ENCODE data around the gene ARHGEF40.
"Not testable (repeated sequence)": the region's sequence is repeated elsewhere in the genome, so short reads cannot be mapped to it uniquely, and the experiment has no call there.

ARHGEF40 gene

DNA sequence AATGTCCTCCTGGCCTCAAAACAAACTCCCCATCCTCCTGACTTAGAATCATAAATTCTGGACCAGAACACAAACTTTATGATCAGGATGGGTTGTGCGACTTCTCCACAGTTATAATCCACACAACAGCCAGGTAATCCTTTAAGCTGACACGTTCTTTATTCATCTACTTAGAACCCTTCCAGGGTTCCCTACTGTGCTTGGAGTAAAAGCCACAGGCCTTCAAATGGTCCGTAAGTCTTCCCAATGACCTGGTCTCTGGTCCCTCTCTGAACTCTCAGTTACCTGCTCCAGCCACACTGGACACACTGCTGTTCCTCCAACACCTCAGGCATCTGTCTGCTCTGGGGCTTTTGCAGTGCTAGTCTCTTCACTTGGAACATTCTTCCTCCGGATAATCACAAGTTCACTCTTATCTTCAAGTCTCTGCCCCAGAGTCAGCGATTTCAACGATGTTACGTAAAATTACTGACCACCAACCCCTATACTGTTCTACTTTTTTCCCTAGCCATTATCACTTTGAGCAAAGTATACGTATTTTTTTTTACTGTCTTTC is 29.7 kb upstream of the ARHGEF40 start:
- no peaks in the 10 kb centered on the region for H3K9me3 ChIP-seq (ENCODE audit: control insufficient read depth, insufficient read depth, low read depth, low read length)
- no peak overlapping the region for H3K9ac ChIP-seq (ENCODE audit: low read length)
- H3K4me3 ChIP-seq (ENCODE audit: low read depth, low read length): no peak overlapping the region
- H3K27me3 ChIP-seq (ENCODE audit: control insufficient read depth, insufficient read depth, low read length): 0 out of 2 replicates have a peak, but pooled peaks cover 2% of the 10 kb centered on the region
- H3K36me3 ChIP-seq (ENCODE audit: control insufficient read depth, insufficient read depth, low read length): no peaks in the 10 kb centered on the region
- no peak overlapping the region for H3K27ac ChIP-seq (ENCODE audit: low read depth, low read length)
- peaks cover 22% of the 10 kb centered on the region for H3K4me1 ChIP-seq (ENCODE audit: control insufficient read depth, insufficient read depth, low read length)

- H3K27ac ChIP-seq (ENCODE audit: low read depth, low read length); H3K4me3 ChIP-seq (ENCODE audit: low read depth, low read length); H3K27me3 ChIP-seq (ENCODE audit: control insufficient read depth, insufficient read depth, low read length); H3K9me3 ChIP-seq (ENCODE audit: control insufficient read depth, insufficient read depth, low read depth, low read length); H3K9ac ChIP-seq (ENCODE audit: low read length); H3K36me3 ChIP-seq (ENCODE audit: control insufficient read depth, insufficient read depth, low read length): not testable (repeated sequence)
- peaks cover 22% of the 10 kb centered on the region for H3K4me1 ChIP-seq (ENCODE audit: control insufficient read depth, insufficient read depth, low read length)
Observed at GRCh38 chr14:21040941-21041340, 29.2 kb upstream of the ARHGEF40 start.

- no peaks in the 10 kb centered on the region for H3K9me3 ChIP-seq (ENCODE audit: control insufficient read depth, insufficient read depth, low read depth, low read length)
- H3K9ac ChIP-seq (ENCODE audit: low read length): no peak within 1 kb of the TSS
- no peak within 1 kb of the TSS for H3K4me3 ChIP-seq (ENCODE audit: low read depth, low read length)
- no peaks in the 10 kb centered on the region for H3K27me3 ChIP-seq (ENCODE audit: control insufficient read depth, insufficient read depth, low read length)
- H3K27ac ChIP-seq (ENCODE audit: low read depth, low read length): no peak within 1 kb of the TSS
- peaks cover 22% of the 10 kb centered on the region for H3K4me1 ChIP-seq (ENCODE audit: control insufficient read depth, insufficient read depth, low read length)
- no peaks in the 10 kb centered on the region for H3K36me3 ChIP-seq (ENCODE audit: control insufficient read depth, insufficient read depth, low read length)
Observed at GRCh38 chr14:21041676-21042433, 28.2 kb upstream of the ARHGEF40 start, which contains the start of gene RNASE7. Gene RNASE7 (plus strand): TSS chr14:21042362. CDS start chr14:21042993, 631 bp downstream.

- 0 out of 2 replicates have a peak, but pooled peaks cover 2% of the 10 kb centered on the region for H3K27me3 ChIP-seq (ENCODE audit: control insufficient read depth, insufficient read depth, low read length)
- H3K9ac ChIP-seq (ENCODE audit: low read length): no peak overlapping the region
Observed at GRCh38 chr14:21042918-21043317, 27.2 kb upstream of the ARHGEF40 start.

DNA sequence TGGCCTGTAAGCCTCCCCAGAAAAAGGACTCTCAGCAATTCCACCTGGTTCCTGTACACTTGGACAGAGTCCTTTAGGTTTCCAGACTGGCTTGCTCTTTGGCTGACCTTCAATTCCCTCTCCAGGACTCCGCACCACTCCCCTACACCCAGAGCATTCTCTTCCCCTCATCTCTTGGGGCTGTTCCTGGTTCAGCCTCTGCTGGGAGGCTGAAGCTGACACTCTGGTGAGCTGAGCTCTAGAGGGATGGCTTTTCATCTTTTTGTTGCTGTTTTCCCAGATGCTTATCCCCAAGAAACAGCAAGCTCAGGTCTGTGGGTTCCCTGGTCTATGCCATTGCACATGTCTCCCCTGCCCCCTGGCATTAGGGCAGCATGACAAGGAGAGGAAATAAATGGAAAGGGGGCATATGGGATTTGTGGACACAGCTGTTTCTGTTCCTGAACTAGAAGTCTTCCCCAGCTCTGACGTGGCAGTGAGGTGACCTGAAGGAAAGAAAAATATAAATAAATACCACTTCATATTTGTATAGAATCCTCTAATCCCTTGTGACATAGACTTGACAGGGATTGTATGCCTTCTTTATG is 26.6 kb upstream of the ARHGEF40 start:
- Histone ChIP-seq H3K9ac (ENCODE audit: low read length) (no peak overlapping the region), H3K9me3 (ENCODE audit: control insufficient read depth, insufficient read depth, low read depth, low read length) (no peaks in the 10 kb centered on the region), H3K27ac (ENCODE audit: low read depth, low read length) (no peak overlapping the region), H3K4me1 (ENCODE audit: control insufficient read depth, insufficient read depth, low read length) (peaks cover 20% of the 10 kb centered on the region), H3K36me3 (ENCODE audit: control insufficient read depth, insufficient read depth, low read length) (no peaks in the 10 kb centered on the region), H3K27me3 (ENCODE audit: control insufficient read depth, insufficient read depth, low read length) (0 out of 2 replicates have a peak, but pooled peaks cover 2% of the 10 kb centered on the region), H3K4me3 (ENCODE audit: low read depth, low read length) (no peak overlapping the region)

More at GRCh38 chr14:21042918-21043317, 27.2 kb upstream of the ARHGEF40 start:
- Histone ChIP-seq H3K4me3 (ENCODE audit: low read depth, low read length) (no peak overlapping the region), H3K9me3 (ENCODE audit: control insufficient read depth, insufficient read depth, low read depth, low read length) (no peaks in the 10 kb centered on the region), H3K27ac (ENCODE audit: low read depth, low read length) (no peak overlapping the region), H3K36me3 (ENCODE audit: control insufficient read depth, insufficient read depth, low read length) (no peaks in the 10 kb centered on the region), H3K4me1 (ENCODE audit: control insufficient read depth, insufficient read depth, low read length) (peaks cover 22% of the 10 kb centered on the region)

DNA sequence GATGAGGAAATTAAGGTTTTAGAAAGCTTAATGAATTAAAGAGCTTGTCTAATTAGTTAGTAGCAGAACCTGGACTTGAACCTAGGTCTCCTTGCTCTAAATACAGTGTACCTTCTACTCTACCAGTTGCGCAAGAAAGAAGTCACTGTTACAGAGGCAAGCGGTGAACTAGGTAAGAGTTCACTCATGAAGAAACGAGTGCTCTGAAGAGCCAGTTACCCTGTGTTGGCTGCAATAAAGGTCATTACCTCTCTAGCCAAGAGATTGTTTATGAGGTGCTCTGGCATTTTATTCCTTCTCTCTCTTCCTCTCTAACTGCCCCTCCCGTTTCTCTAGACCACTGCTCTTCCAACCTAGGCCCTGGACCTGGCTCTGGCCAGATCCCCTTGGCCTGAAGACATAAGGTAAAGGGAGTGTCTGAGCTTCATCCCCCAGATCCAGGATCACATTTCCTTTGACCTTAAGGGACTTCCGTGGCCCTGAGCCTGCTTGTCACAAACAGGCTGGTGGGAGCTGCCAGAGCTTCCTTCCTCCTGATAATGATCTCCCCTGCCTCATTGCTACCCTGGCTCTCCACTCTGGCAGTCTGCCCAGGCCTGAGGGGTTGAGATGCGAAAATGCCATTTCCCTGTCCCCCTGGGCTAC is 26.0 kb upstream of the ARHGEF40 start:
- no peak overlapping the region for H3K9ac ChIP-seq (ENCODE audit: low read length)
- H3K4me1 ChIP-seq (ENCODE audit: control insufficient read depth, insufficient read depth, low read length): peaks cover 14% of the 10 kb centered on the region
- no peaks in the 10 kb centered on the region for H3K36me3 ChIP-seq (ENCODE audit: control insufficient read depth, insufficient read depth, low read length)
- H3K4me3 ChIP-seq (ENCODE audit: low read depth, low read length): no peak overlapping the region
- H3K9me3 ChIP-seq (ENCODE audit: control insufficient read depth, insufficient read depth, low read depth, low read length): no peaks in the 10 kb centered on the region
- no peak overlapping the region for H3K27ac ChIP-seq (ENCODE audit: low read depth, low read length)
- 0 out of 2 replicates have a peak, but pooled peaks cover 2% of the 10 kb centered on the region for H3K27me3 ChIP-seq (ENCODE audit: control insufficient read depth, insufficient read depth, low read length)

- no peaks in the 10 kb centered on the region for H3K4me1 ChIP-seq (ENCODE audit: control insufficient read depth, insufficient read depth, low read length)
- no peak overlapping the region for H3K27ac ChIP-seq (ENCODE audit: low read depth, low read length)
- no peaks in the 10 kb centered on the region for H3K36me3 ChIP-seq (ENCODE audit: control insufficient read depth, insufficient read depth, low read length)
- H3K9me3 ChIP-seq (ENCODE audit: control insufficient read depth, insufficient read depth, low read depth, low read length): no peaks in the 10 kb centered on the region
- H3K9ac ChIP-seq (ENCODE audit: low read length): no peak overlapping the region
- 0 out of 2 replicates have a peak, but pooled peaks cover 2% of the 10 kb centered on the region for H3K27me3 ChIP-seq (ENCODE audit: control insufficient read depth, insufficient read depth, low read length)
- H3K4me3 ChIP-seq (ENCODE audit: low read depth, low read length): no peak overlapping the region
Observed at GRCh38 chr14:21047378-21047781, 22.7 kb upstream of the ARHGEF40 start.

DNA sequence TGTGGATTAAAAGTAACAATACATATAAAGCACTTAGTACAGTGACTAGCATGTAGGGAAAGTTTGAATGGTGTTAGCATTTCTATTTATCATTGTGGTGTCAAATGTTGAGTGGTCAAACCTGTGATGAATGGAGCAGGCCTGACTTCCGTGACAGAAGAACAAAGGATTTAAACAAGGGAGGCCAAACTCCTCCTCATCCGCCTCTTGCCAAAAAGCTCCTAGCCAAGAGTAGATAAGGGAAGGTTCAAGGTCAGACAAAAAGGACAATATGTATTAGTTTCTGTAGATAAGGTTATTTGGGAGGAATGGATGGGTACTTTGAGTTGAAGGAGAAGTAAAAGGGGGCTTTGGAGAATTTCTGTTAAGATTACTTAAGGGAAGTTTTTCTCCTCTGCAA is 21.5 kb upstream of the ARHGEF40 start:
- Histone ChIP-seq H3K9ac (ENCODE audit: low read length) (no peak overlapping the region), H3K4me3 (ENCODE audit: low read depth, low read length) (no peak overlapping the region), H3K9me3 (ENCODE audit: control insufficient read depth, insufficient read depth, low read depth, low read length) (no peaks in the 10 kb centered on the region), H3K36me3 (ENCODE audit: control insufficient read depth, insufficient read depth, low read length) (no peaks in the 10 kb centered on the region), H3K27me3 (ENCODE audit: control insufficient read depth, insufficient read depth, low read length) (0 out of 2 replicates have a peak, but pooled peaks cover 2% of the 10 kb centered on the region), H3K4me1 (ENCODE audit: control insufficient read depth, insufficient read depth, low read length) (no peaks in the 10 kb centered on the region), H3K27ac (ENCODE audit: low read depth, low read length) (no peak overlapping the region)

DNA sequence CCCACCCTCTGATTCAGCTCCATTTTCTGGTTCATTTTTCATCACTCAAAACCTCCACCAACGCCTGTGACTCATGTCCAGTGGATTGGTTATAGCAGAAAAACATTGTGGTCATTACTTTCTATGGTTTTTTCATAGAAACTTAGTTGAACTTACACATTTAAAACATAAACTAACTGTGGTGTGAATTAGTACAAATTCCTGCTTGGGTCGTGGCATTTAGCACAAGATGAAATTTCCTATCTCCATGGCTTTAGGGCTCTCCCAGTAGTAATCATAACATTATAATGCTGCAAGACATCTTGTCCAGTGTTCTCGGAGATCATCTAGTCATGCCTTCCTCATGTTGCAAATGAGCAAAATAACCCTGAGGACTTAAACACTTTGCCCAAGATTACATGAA is 20.8 kb upstream of the ARHGEF40 start:
- no peak overlapping the region for H3K4me3 ChIP-seq (ENCODE audit: low read depth, low read length)
- no peaks in the 10 kb centered on the region for H3K4me1 ChIP-seq (ENCODE audit: control insufficient read depth, insufficient read depth, low read length)
- no peak overlapping the region for H3K27ac ChIP-seq (ENCODE audit: low read depth, low read length)
- H3K9ac ChIP-seq (ENCODE audit: low read length): no peak overlapping the region
- 0 out of 2 replicates have a peak, but pooled peaks cover 2% of the 10 kb centered on the region for H3K27me3 ChIP-seq (ENCODE audit: control insufficient read depth, insufficient read depth, low read length)
- no peaks in the 10 kb centered on the region for H3K36me3 ChIP-seq (ENCODE audit: control insufficient read depth, insufficient read depth, low read length)
- H3K9me3 ChIP-seq (ENCODE audit: control insufficient read depth, insufficient read depth, low read depth, low read length): no peaks in the 10 kb centered on the region

DNA sequence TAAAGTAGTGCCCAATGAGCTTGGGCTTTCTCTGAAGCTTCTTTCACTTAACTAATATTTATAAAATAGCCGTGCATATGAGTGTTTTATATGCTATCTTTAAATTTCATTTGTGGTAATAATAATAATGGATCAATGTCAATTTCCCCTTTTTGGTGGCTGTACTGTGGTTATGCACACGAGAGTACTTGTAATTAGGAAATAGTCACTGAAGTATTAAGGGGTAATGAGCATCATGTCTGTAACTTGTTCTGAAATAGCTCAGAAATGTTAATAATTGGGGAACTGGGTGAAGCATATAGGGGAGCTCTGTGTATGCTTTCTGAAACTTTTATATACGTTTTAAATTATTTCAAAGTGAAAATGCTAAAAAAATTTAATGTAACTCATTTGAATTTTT is 19.5 kb upstream of the ARHGEF40 start:
- H3K27me3 ChIP-seq (ENCODE audit: control insufficient read depth, insufficient read depth, low read length): 0 out of 2 replicates have a peak, but pooled peaks cover 2% of the 10 kb centered on the region
- H3K36me3 ChIP-seq (ENCODE audit: control insufficient read depth, insufficient read depth, low read length): no peaks in the 10 kb centered on the region
- no peaks in the 10 kb centered on the region for H3K9me3 ChIP-seq (ENCODE audit: control insufficient read depth, insufficient read depth, low read depth, low read length)
- no peak overlapping the region for H3K27ac ChIP-seq (ENCODE audit: low read depth, low read length)
- H3K9ac ChIP-seq (ENCODE audit: low read length): no peak overlapping the region
- no peak overlapping the region for H3K4me3 ChIP-seq (ENCODE audit: low read depth, low read length)
- H3K4me1 ChIP-seq (ENCODE audit: control insufficient read depth, insufficient read depth, low read length): peaks cover 3% of the 10 kb centered on the region
